ENCODE data around the gene HBG1. TPM values are rescaled to one million over a fixed set of nuclear protein-coding genes. Genes with fewer than 3 reads are reported as not detected.

HBG1 gene
- total RNA-seq, 2 donors from 2014 or later: not detected

GRCh38 chr11:5203366-5203765, 46.3 kb downstream of the HBG1 start:
- Histone ChIP-seq H3K27me3 (replicated peaks; ENCODE audit: insufficient read depth) (no peaks in the 10 kb centered on the region), H3K4me1 (ENCODE audit: control insufficient read depth in 1 of 2, low read depth in 2 of 2) (no peaks in the 10 kb centered on the region), H3K27ac (no peak overlapping the region), H3K36me3 (no peaks in the 10 kb centered on the region), H3K4me3 (no peak overlapping the region), H3K9me3 (no peaks in the 10 kb centered on the region)
- ATAC-seq (ENCODE audit: insufficient number of reproducible peaks, low FRiP score, low read depth) (no peak), DNase-seq (ENCODE audit: low spot score) (no peak)
- TF ChIP-seq, protein P1, sequence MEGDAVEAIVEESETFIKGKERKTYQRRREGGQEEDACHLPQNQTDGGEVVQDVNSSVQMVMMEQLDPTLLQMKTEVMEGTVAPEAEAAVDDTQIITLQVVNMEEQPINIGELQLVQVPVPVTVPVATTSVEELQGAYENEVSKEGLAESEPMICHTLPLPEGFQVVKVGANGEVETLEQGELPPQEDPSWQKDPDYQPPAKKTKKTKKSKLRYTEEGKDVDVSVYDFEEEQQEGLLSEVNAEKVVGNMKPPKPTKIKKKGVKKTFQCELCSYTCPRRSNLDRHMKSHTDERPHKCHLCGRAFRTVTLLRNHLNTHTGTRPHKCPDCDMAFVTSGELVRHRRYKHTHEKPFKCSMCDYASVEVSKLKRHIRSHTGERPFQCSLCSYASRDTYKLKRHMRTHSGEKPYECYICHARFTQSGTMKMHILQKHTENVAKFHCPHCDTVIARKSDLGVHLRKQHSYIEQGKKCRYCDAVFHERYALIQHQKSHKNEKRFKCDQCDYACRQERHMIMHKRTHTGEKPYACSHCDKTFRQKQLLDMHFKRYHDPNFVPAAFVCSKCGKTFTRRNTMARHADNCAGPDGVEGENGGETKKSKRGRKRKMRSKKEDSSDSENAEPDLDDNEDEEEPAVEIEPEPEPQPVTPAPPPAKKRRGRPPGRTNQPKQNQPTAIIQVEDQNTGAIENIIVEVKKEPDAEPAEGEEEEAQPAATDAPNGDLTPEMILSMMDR (IDR thresholded peaks at IDR 0.05): no peak

- Histone ChIP-seq H3K27ac (no peak within 1 kb of the TSS), H3K27me3 (replicated peaks; ENCODE audit: insufficient read depth) (no peaks in the 10 kb centered on the region), H3K4me3 (no peak within 1 kb of the TSS), H3K36me3 (no peaks in the 10 kb centered on the region), H3K9me3 (no peaks in the 10 kb centered on the region), H3K4me1 (ENCODE audit: control insufficient read depth in 1 of 2, low read depth in 2 of 2) (no peaks in the 10 kb centered on the region)
- TF ChIP-seq, protein P1 (IDR thresholded peaks at IDR 0.05): no peak
- ATAC-seq (ENCODE audit: insufficient number of reproducible peaks, low FRiP score, low read depth) (no peak), DNase-seq (ENCODE audit: low spot score) (no peak)
Observed at GRCh38 chr11:5200582-5200981, 49.1 kb downstream of the HBG1 start, which contains the start of gene OR51V1. Gene OR51V1 (minus strand): TSS chr11:5200682. CDS start chr11:5200682, 0 bp downstream.

DNA sequence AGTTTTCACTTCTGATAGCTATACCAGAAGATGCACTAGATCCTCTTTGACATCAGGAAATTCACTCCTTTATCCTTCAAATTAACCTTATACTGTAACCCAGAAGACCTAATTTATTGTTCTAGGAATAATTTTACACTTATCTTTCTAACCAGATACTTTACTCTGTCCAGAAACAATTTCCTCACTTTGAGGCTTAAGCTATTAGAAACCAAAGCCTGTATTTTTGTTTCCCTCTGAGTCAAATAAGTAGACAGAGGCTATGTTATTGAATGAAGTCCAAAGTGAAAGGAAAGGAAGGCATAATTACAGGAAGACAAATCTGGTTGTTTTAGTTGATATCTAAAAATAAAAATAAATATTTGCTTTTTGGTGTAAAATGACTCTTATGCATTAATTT, 51.4 kb downstream of the HBG1 start:
- no peak for ATAC-seq (ENCODE audit: insufficient number of reproducible peaks, low FRiP score, low read depth)
- H3K4me3 ChIP-seq: no peak overlapping the region
- DNase-seq (ENCODE audit: low spot score): no peak
- TF ChIP-seq, protein P1 (IDR thresholded peaks at IDR 0.05): no peak
- no peaks in the 10 kb centered on the region for H3K27me3 ChIP-seq (replicated peaks; ENCODE audit: insufficient read depth)
- no peaks in the 10 kb centered on the region for H3K9me3 ChIP-seq
- H3K36me3 ChIP-seq: no peaks in the 10 kb centered on the region
- no peak overlapping the region for H3K27ac ChIP-seq
- no peaks in the 10 kb centered on the region for H3K4me1 ChIP-seq (ENCODE audit: control insufficient read depth in 1 of 2, low read depth in 2 of 2)

Other genes with a start within 250 kb of the HBG1 start
- gene OR52J3, start 203.3 kb downstream of the HBG1 start, total RNA-seq: not detected
- not detected for gene OR52E2, start 190.2 kb downstream of the HBG1 start, total RNA-seq
- not detected for gene OR52E1, start 180.3 kb downstream of the HBG1 start, total RNA-seq
- gene OR52A5, start 111.5 kb downstream of the HBG1 start, total RNA-seq: not detected
- gene OR52A1, start 95.1 kb downstream of the HBG1 start, total RNA-seq: not detected
- not detected for gene OR51V1, start 49.2 kb downstream of the HBG1 start, total RNA-seq
- gene HBB, start 22.8 kb downstream of the HBG1 start, total RNA-seq: 100 to 1,000 TPM in 1 of 2 donors, 10 to 100 TPM in 1; 10.2 to 257 TPM
- gene HBD, start 15.4 kb downstream of the HBG1 start, total RNA-seq: not detected
- not detected for gene HBG2, start 4.9 kb upstream of the HBG1 start, total RNA-seq
- not detected for gene HBE1, start 20.1 kb upstream of the HBG1 start, total RNA-seq
- not detected for gene OR51B4, start 52.1 kb upstream of the HBG1 start, total RNA-seq
- not detected for gene OR51B2, start 74.4 kb upstream of the HBG1 start, total RNA-seq
- 1 to 10 TPM in 1 of 2 donors, under 1 TPM in 1; 0.49 to 4.2 TPM for gene OR51B5, start 93.7 kb upstream of the HBG1 start, total RNA-seq
- gene OR51B6, start 101.7 kb upstream of the HBG1 start, total RNA-seq: not detected
- not detected for gene OR51M1, start 134.0 kb upstream of the HBG1 start, total RNA-seq
- gene OR51Q1, start 172.3 kb upstream of the HBG1 start, total RNA-seq: not detected
- gene OR51I1, start 191.7 kb upstream of the HBG1 start, total RNA-seq: not detected
- gene OR51I2, start 199.5 kb upstream of the HBG1 start, total RNA-seq: not detected
- not detected for gene OR52D1, start 238.8 kb upstream of the HBG1 start, total RNA-seq